Right atrium auricular region (tissue), 2 donors: ENCODE results near the gene LRRK1. TPM values are rescaled to one million over a fixed set of nuclear protein-coding genes. Genes with fewer than 3 reads are reported as not detected.

Source experiments
- DNase-seq: peaks from one replicate; pipeline ENCODE4 v3.0.0-alpha.2; 2019; ENCODE audit warnings: low spot score
- H3K27ac ChIP-seq, 2 donors: fragments of 200-600 bp; sonication (generic); 1 replicate in 1 of 2; 2 replicates in 1 of 2; pipeline ENCODE4 v1.5.1; 2016 to 2019
- H3K27me3 ChIP-seq, 2 donors: fragments of 200-600 bp; sonication (generic); one replicate each; pipeline versions ENCODE4 v1.5.1 to v1.6.0; 2017 to 2019
- H3K36me3 ChIP-seq: fragments of 200-600 bp; sonication (generic); one replicate; pipeline ENCODE4 v1.5.1; 2016
- H3K4me1 ChIP-seq, 2 donors: fragments of 200-600 bp; sonication (generic); one replicate each; pipeline versions ENCODE4 v1.5.1 to v1.6.0; 2017 to 2019
- H3K4me3 ChIP-seq, 2 donors: fragments of 200-600 bp; sonication (generic); 1 replicate in 1 of 2; 2 replicates in 1 of 2; pipeline ENCODE4 v1.5.1; 2017 to 2019; ENCODE audit warnings: mild to moderate bottlenecking in 1 of 2, moderate library complexity in 1 of 2
- H3K9me3 ChIP-seq, 2 donors: fragments of 200-600 bp; sonication (generic); one replicate each; pipeline ENCODE4 v1.5.1; 2019
- total RNA-seq, 2 donors: library from RNA; depleted of rRNA; stranded (reverse); fragments of >200 nt; gene quantifications; one replicate each; pipeline ENCODE4 v1.1.0, GENCODE V29; 2016
- TF ChIP-seq, protein P1 (sequence below), 2 donors: fragments of 200-600 bp; sonication (generic); IDR thresholded peaks; one replicate each; pipeline ENCODE4 v1.5.1; 2019; ENCODE audit warnings: antibody characterized with exemption in 2 of 2

LRRK1 gene
- total RNA-seq, 2 donors from 2014 or later = 1.9 to 4.4 TPM

DNA sequence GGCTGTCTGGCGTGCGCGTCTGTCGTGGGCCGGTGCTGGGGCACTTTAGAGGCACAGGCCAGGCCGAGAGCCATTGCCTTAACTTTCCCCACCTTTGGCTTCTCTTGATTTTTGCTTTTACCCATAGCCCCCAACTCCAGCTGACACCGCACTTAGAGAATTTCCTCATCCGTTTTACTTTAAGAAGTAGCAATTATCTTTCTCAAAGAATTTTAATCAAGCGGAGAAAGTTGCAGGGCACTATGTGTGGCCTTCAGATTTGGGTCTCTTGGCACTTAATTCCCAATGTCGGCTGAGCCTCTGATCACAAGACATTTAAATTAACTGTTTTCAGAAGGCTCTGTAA is 38.3 kb upstream of the LRRK1 start:
- Histone ChIP-seq H3K27me3 (peaks cover 0 to 7% of the 10 kb centered on the region in 2 donors), H3K36me3 (no peaks in the 10 kb centered on the region), H3K4me1 (peaks cover 0 to 10% of the 10 kb centered on the region in 2 donors), H3K27ac (no peak overlapping the region), H3K4me3 (peak overlapping the region in 1 of 2 donors; percentile 56), H3K9me3 (no peaks in the 10 kb centered on the region)
- TF ChIP-seq, protein P1, sequence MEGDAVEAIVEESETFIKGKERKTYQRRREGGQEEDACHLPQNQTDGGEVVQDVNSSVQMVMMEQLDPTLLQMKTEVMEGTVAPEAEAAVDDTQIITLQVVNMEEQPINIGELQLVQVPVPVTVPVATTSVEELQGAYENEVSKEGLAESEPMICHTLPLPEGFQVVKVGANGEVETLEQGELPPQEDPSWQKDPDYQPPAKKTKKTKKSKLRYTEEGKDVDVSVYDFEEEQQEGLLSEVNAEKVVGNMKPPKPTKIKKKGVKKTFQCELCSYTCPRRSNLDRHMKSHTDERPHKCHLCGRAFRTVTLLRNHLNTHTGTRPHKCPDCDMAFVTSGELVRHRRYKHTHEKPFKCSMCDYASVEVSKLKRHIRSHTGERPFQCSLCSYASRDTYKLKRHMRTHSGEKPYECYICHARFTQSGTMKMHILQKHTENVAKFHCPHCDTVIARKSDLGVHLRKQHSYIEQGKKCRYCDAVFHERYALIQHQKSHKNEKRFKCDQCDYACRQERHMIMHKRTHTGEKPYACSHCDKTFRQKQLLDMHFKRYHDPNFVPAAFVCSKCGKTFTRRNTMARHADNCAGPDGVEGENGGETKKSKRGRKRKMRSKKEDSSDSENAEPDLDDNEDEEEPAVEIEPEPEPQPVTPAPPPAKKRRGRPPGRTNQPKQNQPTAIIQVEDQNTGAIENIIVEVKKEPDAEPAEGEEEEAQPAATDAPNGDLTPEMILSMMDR (IDR thresholded peaks at IDR 0.05) = no peak
- DNase-seq = no peak

GRCh38 chr15:100881573-100882336 is 37.4 kb upstream of the LRRK1 start:
- H3K4me3 ChIP-seq = no peak overlapping the region
- peaks cover 0 to 7% of the 10 kb centered on the region in 2 donors for H3K27me3 ChIP-seq
- H3K27ac ChIP-seq = no peak overlapping the region
- no peak for DNase-seq
- H3K4me1 ChIP-seq = peaks cover 0 to 10% of the 10 kb centered on the region in 2 donors
- TF ChIP-seq, protein P1 (IDR thresholded peaks at IDR 0.05) = no peak
- H3K36me3 ChIP-seq = no peaks in the 10 kb centered on the region
- H3K9me3 ChIP-seq = no peaks in the 10 kb centered on the region

DNA sequence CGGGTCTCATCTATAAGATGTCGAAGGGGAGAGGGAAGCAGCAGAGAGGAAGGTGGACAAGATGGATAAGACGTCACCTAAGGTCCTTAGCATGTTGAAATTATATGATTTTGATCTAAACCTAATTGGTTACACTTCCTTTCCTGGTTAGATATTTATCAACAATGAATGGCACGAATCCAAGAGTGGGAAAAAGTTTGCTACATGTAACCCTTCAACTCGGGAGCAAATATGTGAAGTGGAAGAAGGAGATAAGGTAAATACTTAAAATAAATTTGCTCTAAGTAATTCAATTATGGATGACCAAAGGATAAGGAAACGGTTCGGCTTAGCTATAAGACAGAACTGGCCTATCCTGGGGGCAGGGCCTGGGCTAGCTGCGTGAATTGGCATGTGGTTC is 34.0 kb upstream of the LRRK1 start:
- DNase-seq = no peak
- Histone ChIP-seq H3K4me3 (no peak overlapping the region), H3K27ac (no peak overlapping the region), H3K36me3 (no peaks in the 10 kb centered on the region), H3K27me3 (peaks cover 0 to 2% of the 10 kb centered on the region in 2 donors), H3K4me1 (peaks cover 0 to 17% of the 10 kb centered on the region in 2 donors), H3K9me3 (no peaks in the 10 kb centered on the region)
- TF ChIP-seq, protein P1 (IDR thresholded peaks at IDR 0.05) = no peak

GRCh38 chr15:100885811-100886210 is 33.3 kb upstream of the LRRK1 start:
- Histone ChIP-seq H3K4me1 (peaks cover 0 to 12% of the 10 kb centered on the region in 2 donors), H3K4me3 (no peak overlapping the region), H3K27ac (no peak overlapping the region), H3K9me3 (no peaks in the 10 kb centered on the region), H3K36me3 (no peaks in the 10 kb centered on the region), H3K27me3 (no peaks in the 10 kb centered on the region)
- TF ChIP-seq, protein P1 (IDR thresholded peaks at IDR 0.05) = no peak
- DNase-seq = no peak

DNA sequence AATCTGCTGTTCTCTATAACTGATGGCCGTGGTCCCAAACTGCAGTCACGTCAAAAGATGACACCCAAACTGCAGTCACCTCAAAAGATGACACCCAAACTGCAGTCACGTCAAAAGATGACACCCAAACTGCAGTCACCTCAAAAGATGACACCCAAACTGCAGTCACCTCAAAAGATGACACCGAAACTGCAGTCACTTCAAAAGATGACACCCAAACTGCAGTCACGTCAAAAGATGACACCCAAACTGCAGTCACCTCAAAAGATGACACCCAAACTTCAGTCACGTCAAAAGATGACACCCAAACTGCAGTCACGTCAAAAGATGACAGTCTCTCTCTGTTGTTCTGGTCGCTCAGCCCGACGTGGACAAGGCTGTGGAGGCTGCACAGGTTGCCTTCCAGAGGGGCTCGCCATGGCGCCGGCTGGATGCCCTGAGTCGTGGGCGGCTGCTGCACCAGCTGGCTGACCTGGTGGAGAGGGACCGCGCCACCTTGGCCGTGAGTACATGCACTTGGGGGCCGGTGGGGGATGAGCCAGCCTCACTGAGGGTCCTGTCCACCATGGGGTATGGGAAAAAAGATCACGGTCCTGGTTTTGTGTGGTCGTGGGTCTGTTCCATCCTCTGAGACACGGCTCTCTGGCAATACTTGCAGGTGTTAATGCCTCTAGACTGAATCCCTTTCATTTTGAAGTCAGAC is 31.8 kb upstream of the LRRK1 start:
- Histone ChIP-seq H3K4me3 (no peak overlapping the region), H3K27me3 (no peaks in the 10 kb centered on the region), H3K36me3 (no peaks in the 10 kb centered on the region), H3K27ac (no peak overlapping the region), H3K9me3 (no peaks in the 10 kb centered on the region), H3K4me1 (peaks cover 0 to 22% of the 10 kb centered on the region in 2 donors)
- TF ChIP-seq, protein P1 (IDR thresholded peaks at IDR 0.05) = no peak
- DNase-seq = no peak
